ENCODE results near the gene STAB1. TPM values are rescaled to one million over a fixed set of nuclear protein-coding genes. Genes with fewer than 3 reads are reported as not detected.

The STAB1 gene
- total and polyA plus RNA-seq, 2 donors: 73.5 to 91.8 TPM

DNA sequence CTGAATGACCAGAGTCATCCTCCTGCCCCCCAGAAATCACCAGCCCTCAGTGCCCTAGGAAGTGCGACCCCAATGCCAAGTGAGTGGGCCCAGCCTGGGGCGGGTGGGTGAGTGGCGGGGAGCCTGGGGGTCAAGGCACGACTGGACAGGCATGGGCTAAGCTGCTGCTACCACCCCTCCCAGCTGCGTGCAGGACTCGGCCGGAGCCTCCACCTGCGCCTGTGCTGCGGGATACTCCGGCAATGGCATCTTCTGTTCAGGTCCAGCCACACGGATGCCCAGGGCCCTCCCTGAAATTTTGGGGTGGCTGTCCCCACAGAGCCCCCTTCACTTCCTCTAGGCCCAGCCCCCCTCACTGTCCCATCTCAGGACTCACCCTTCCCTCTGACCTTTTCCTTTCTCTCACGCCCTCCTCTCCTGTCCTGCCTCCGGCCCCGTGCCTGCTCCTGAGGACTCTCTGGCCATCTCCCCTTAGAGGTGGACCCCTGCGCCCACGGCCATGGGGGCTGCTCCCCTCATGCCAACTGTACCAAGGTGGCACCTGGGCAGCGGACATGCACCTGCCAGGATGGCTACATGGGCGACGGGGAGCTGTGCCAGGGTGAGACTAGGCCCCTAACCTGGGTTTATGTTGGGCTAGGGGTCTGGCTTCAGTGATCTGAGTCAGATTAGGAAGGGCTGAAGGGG is 21.5 kb downstream of the STAB1 start:
- Histone ChIP-seq H3K36me3 (ENCODE audit: insufficient read depth) (no peaks in the 10 kb centered on the region), H3K4me1 (ENCODE audit: insufficient read depth) (no peaks in the 10 kb centered on the region), H3K4me3 (ENCODE audit: low read depth, low read length) (no peak overlapping the region), H3K27ac (ENCODE audit: low read depth) (no peak overlapping the region)
- DNase-seq (ENCODE audit: extremely low spot score): no peak
- WGBS: 96% methylated on average over 19 of the region's 19 CpGs

DNA sequence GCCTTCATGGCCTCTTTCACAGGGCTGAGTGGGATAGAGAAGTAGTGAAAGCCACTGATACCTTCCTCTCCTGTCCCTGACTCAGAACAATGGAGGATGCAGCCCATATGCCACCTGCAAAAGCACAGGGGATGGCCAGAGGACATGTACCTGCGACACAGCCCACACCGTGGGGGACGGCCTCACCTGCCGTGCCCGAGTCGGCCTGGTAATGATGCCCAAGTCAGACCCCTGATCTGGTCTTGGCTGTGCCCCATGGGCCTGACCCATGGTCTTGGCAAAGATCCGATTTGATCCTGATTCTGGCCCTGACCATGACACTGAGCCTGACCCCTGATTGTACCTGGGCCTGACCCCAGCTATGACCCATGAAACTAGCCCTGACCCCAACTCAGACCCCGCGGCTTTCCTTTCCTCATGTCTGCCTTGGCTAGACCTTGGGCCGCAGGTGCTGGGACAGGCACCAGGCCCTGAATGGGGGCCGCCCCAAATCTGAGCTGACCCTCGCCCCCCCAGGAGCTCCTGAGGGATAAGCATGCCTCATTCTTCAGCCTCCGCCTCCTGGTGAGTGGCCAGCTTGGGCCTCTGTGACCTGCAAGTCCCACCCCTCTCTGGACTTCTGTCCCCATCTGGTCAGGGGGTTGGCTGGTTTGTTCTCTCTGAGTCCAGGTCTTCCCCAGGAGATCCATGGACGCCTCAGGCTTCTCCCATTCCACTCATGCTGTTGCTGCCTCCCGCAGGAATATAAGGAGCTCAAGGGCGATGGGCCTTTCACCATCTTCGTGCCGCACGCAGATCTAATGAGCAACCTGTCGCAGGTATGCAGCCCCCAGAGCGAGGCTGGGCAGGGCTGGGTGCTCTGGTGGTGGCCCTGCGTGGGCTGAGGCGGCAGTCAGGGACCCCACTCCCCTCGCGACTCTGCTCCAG is 22.9 kb downstream of the STAB1 start:
- Histone ChIP-seq H3K36me3 (ENCODE audit: insufficient read depth) (no peaks in the 10 kb centered on the region), H3K4me3 (ENCODE audit: low read depth, low read length) (no peak overlapping the region), H3K27ac (ENCODE audit: low read depth) (no peak overlapping the region), H3K4me1 (ENCODE audit: insufficient read depth) (no peaks in the 10 kb centered on the region)
- 84% methylated on average over 25 of the region's 25 CpGs for WGBS
- DNase-seq (ENCODE audit: extremely low spot score): no peak

- DNase-seq (ENCODE audit: extremely low spot score): no peak
- Histone ChIP-seq H3K36me3 (ENCODE audit: insufficient read depth) (peaks cover 3% of the 10 kb centered on the region), H3K27ac (ENCODE audit: low read depth) (no peak overlapping the region), H3K4me3 (ENCODE audit: low read depth, low read length) (no peak overlapping the region), H3K4me1 (ENCODE audit: insufficient read depth) (no peaks in the 10 kb centered on the region)
- WGBS: 39% methylated on average over 50 of the region's 50 CpGs
These were observed 23.7 kb downstream of the STAB1 start for GRCh38 chr3:52518723-52519444.

DNA sequence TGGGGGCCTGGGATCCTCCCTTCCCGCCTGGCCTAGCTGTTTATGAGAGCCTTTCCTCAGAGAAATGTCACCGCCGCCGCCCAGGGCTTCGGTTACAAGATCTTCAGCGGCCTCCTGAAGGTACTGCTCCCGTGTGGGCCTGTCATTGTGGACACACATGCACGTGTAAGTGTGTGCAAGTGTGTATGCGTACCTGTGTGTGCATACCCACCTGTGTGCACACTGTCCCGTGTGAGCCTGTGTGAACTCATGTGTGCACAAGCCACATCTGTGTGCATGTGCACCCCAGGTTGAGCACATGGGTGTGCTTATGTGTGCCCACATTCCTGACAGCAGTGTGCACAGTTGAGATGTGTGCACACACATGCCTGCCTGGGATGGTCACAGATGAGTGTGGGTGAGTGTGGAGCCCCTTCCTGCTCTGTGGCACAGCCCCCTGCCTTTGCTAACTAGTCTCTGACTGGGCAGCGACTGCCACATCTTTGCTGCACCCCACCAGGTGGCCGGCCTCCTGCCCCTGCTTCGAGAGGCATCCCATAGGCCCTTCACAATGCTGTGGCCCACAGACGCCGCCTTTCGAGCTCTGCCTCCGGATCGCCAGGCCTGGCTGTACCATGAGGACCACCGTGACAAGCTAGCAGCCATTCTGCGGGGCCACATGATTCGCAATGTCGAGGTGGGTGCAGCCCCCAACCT is 24.5 kb downstream of the STAB1 start:
- Histone ChIP-seq H3K36me3 (ENCODE audit: insufficient read depth) (peaks cover 3% of the 10 kb centered on the region), H3K4me3 (ENCODE audit: low read depth, low read length) (no peak overlapping the region), H3K4me1 (ENCODE audit: insufficient read depth) (no peaks in the 10 kb centered on the region), H3K27ac (ENCODE audit: low read depth) (no peak overlapping the region)
- no peak for DNase-seq (ENCODE audit: extremely low spot score)
- WGBS: 87% methylated on average over 22 of the region's 22 CpGs

DNA sequence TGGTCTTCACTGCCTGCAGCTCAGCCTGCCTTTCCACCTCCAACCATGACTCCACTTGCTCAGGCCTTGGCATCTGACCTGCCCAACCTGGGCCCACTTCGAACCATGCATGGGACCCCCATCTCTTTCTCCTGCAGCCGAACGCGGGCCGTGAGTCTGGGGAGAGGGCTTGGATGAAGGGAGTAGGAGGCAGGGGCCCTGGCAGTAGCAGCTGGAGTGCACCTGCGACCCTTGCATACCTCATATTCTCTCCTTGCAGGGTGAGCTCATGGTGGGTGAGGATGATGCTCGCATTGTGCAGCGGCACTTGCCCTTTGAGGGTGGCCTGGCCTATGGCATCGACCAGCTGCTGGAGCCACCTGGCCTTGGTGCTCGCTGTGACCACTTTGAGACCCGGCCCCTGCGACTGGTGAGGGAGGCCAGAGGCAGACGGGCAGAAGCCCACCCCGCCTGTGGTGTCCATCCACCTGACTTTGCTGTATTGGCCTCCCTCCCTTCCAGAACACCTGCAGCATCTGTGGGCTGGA is 25.1 kb downstream of the STAB1 start:
- H3K36me3 ChIP-seq (ENCODE audit: insufficient read depth): peaks cover 3% of the 10 kb centered on the region

GRCh38 chr3:52520716-52521487 is 25.8 kb downstream of the STAB1 start:
- no peaks in the 10 kb centered on the region for H3K4me1 ChIP-seq (ENCODE audit: insufficient read depth)
- DNase-seq (ENCODE audit: extremely low spot score): no peak
- peaks cover 3% of the 10 kb centered on the region for H3K36me3 ChIP-seq (ENCODE audit: insufficient read depth)
- no peak overlapping the region for H3K27ac ChIP-seq (ENCODE audit: low read depth)
- 91% methylated on average over 20 of the region's 20 CpGs for WGBS
- no peak overlapping the region for H3K4me3 ChIP-seq (ENCODE audit: low read depth, low read length)

More for the DNA sequence above, 25.1 kb downstream of the STAB1 start:
- H3K4me3 ChIP-seq (ENCODE audit: low read depth, low read length): no peak overlapping the region
- no peak overlapping the region for H3K27ac ChIP-seq (ENCODE audit: low read depth)
- DNase-seq (ENCODE audit: extremely low spot score): no peak
- 95% methylated on average over 14 of the region's 14 CpGs for WGBS
- no peaks in the 10 kb centered on the region for H3K4me1 ChIP-seq (ENCODE audit: insufficient read depth)

GRCh38 chr3:52521488-52521824 is 26.3 kb downstream of the STAB1 start:
- 88% methylated on average over 8 of the region's 8 CpGs for WGBS
- H3K4me3 ChIP-seq (ENCODE audit: low read depth, low read length): no peak overlapping the region
- DNase-seq (ENCODE audit: extremely low spot score): no peak
- H3K4me1 ChIP-seq (ENCODE audit: insufficient read depth): no peaks in the 10 kb centered on the region
- H3K36me3 ChIP-seq (ENCODE audit: insufficient read depth): peaks cover 3% of the 10 kb centered on the region
- no peak overlapping the region for H3K27ac ChIP-seq (ENCODE audit: low read depth)

- Histone ChIP-seq H3K36me3 (ENCODE audit: insufficient read depth) (peaks cover 3% of the 10 kb centered on the region), H3K4me1 (ENCODE audit: insufficient read depth) (no peaks in the 10 kb centered on the region), H3K4me3 (ENCODE audit: low read depth, low read length) (no peak overlapping the region), H3K27ac (ENCODE audit: low read depth) (no peak overlapping the region)
- WGBS: 93% methylated on average over 33 of the region's 33 CpGs
- DNase-seq (ENCODE audit: extremely low spot score): no peak
These were observed 26.9 kb downstream of the STAB1 start for GRCh38 chr3:52521881-52522650.

DNA sequence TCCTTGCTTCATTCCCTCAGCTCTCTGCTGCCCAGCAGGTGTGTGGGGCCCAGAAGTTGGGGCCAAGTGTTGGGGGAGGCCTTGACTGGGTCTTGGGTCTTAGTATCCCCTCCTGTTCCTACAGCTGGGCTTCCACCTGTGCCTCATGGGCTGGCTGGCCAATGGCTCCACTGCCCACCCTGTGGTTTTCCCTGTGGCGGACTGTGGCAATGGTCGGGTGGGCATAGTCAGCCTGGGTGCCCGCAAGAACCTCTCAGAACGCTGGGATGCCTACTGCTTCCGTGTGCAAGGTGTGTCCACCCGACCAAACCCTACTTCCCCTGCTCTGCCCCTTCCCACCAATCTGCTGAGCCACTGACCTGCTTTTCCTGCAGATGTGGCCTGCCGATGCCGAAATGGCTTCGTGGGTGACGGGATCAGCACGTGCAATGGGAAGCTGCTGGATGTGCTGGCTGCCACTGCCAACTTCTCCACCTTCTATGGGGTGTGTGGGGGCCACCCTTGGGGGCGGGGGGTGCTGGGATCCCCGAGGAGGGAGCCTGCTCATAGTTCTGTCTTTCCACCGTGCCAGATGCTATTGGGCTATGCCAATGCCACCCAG is 27.6 kb downstream of the STAB1 start:
- Histone ChIP-seq H3K36me3 (ENCODE audit: insufficient read depth) (peaks cover 3% of the 10 kb centered on the region), H3K27ac (ENCODE audit: low read depth) (no peak overlapping the region), H3K4me3 (ENCODE audit: low read depth, low read length) (no peak overlapping the region), H3K4me1 (ENCODE audit: insufficient read depth) (no peaks in the 10 kb centered on the region)
- WGBS: 90% methylated on average over 14 of the region's 14 CpGs
- no peak for DNase-seq (ENCODE audit: extremely low spot score)

- 90% methylated on average over 26 of the region's 26 CpGs for WGBS
- peaks cover 3% of the 10 kb centered on the region for H3K36me3 ChIP-seq (ENCODE audit: insufficient read depth)
- H3K4me3 ChIP-seq (ENCODE audit: low read depth, low read length): no peak overlapping the region
- no peak for DNase-seq (ENCODE audit: extremely low spot score)
- H3K4me1 ChIP-seq (ENCODE audit: insufficient read depth): no peaks in the 10 kb centered on the region
- H3K27ac ChIP-seq (ENCODE audit: low read depth): no peak overlapping the region
These were observed 28.5 kb downstream of the STAB1 start for GRCh38 chr3:52523386-52524257.

- DNase-seq (ENCODE audit: extremely low spot score): no peak
- peaks cover 3% of the 10 kb centered on the region for H3K36me3 ChIP-seq (ENCODE audit: insufficient read depth)
These were observed 29.2 kb downstream of the STAB1 start for GRCh38 chr3:52524258-52524751.

More at GRCh38 chr3:52524258-52524751, 29.2 kb downstream of the STAB1 start:
- no peak overlapping the region for H3K27ac ChIP-seq (ENCODE audit: low read depth)
- H3K4me3 ChIP-seq (ENCODE audit: low read depth, low read length): no peak overlapping the region
- no peaks in the 10 kb centered on the region for H3K4me1 ChIP-seq (ENCODE audit: insufficient read depth)
- 92% methylated on average over 18 of the region's 18 CpGs for WGBS
